KMS-11 (cell line): ENCODE data around the gene POLE.

Source experiments
- H2AFZ ChIP-seq: fragments of 200-600 bp; sonication (generic); 2 replicates; pipeline ENCODE4 v1.6.1; 2016; ENCODE audit warnings: antibody characterized with exemption, mixed run types, low read depth
- H3K27ac ChIP-seq: fragments of 200-600 bp; sonication (generic); 2 replicates; pipeline ENCODE4 v1.6.1; 2016; ENCODE audit warnings: mild to moderate bottlenecking, mixed run types
- H3K27me3 ChIP-seq: fragments of 200-600 bp; sonication (generic); 2 replicates; pipeline ENCODE4 v1.6.1; 2017; ENCODE audit warnings: mild to moderate bottlenecking, low read depth, mixed run types, moderate library complexity; ENCODE audit not compliant: insufficient read depth
- H3K36me3 ChIP-seq: fragments of 200-600 bp; sonication (generic); 2 replicates; pipeline ENCODE4 v1.6.1; 2017; ENCODE audit warnings: mild to moderate bottlenecking, mixed run types; ENCODE audit not compliant: insufficient read depth
- H3K4me1 ChIP-seq: fragments of 200-600 bp; sonication (generic); 2 replicates; pipeline ENCODE4 v1.6.1; 2016; ENCODE audit warnings: mild to moderate bottlenecking, low read depth, mixed run types; ENCODE audit not compliant: poor library complexity, severe bottlenecking
- H3K4me2 ChIP-seq: fragments of 200-600 bp; sonication (generic); 2 replicates; pipeline ENCODE4 v1.7.0; 2016; ENCODE audit warnings: mild to moderate bottlenecking, mixed run types
- H3K4me3 ChIP-seq: fragments of 200-600 bp; sonication (generic); IDR thresholded peaks from 2 replicates; pipeline ENCODE4 v1.6.1; 2017; ENCODE audit warnings: low read depth, low read length, mixed read lengths; ENCODE audit not compliant: insufficient read depth
- H3K79me2 ChIP-seq: fragments of 200-600 bp; sonication (generic); 2 replicates; pipeline ENCODE4 v1.6.1; 2016; ENCODE audit warnings: low read depth, mixed run types; ENCODE audit not compliant: insufficient read depth
- H3K9ac ChIP-seq: fragments of 200-600 bp; sonication (generic); 2 replicates; pipeline ENCODE4 v1.6.1; 2016; ENCODE audit warnings: mild to moderate bottlenecking, mixed run types
- H4K20me1 ChIP-seq: fragments of 200-600 bp; sonication (generic); 2 replicates; pipeline ENCODE4 v1.6.1; 2016; ENCODE audit warnings: mild to moderate bottlenecking, mixed run types; ENCODE audit not compliant: insufficient read depth
- TF ChIP-seq, protein P1 (sequence below): fragments of 200-600 bp; sonication (generic); conservative IDR thresholded peaks from 2 replicates; pipeline ENCODE4 v1.6.1; 2017; ENCODE audit warnings: low read depth, mild to moderate bottlenecking, antibody characterized with exemption, low read length, moderate library complexity, mixed read lengths

The POLE gene

DNA sequence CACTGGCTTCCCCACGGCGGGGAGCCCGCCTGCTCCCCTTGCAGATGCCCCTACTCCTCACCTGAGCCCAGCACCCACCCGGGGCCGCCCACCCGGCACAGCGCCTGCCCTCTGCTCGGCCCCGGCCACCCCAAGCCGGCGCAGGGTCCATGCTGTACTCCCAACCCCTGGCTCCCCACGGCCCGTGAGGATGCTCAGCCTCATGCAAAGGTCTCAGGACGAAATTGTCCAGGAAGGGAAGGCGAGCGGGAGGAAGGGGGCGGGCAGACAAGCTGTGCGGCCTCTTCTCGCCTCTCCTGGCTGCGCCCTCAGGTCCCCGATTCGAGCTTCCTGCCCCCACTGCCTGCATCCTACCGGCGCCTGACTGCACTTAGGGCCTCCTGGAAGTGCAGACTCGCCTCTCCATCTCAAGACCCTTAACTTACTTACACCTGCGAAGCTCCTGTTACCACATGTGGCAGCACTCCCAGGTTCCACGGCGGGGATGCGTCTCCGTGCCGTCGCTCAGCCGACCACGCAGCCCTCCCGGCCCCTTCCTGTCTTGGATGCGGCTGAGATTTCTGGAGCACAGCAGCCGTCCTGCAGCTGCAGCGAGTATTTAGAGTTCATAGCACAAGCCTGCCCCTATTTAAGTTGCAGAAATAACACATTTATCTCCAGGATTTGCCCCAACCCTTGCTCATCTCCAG, 94.7 kb downstream of the POLE start:
- Histone ChIP-seq H3K9ac (no peak overlapping the region), H3K4me3 (no peak overlapping the region), H3K79me2 (no peaks in the 10 kb centered on the region), H3K27me3 (peaks cover 4% of the 10 kb centered on the region; the same call in 1 of the 2 replicates), H2AFZ (no peak overlapping the region), H3K36me3 (no peaks in the 10 kb centered on the region), H3K4me2 (no peak overlapping the region), H4K20me1 (no peaks in the 10 kb centered on the region), H3K27ac (no peak overlapping the region), H3K4me1 (no peaks in the 10 kb centered on the region)
- TF ChIP-seq, protein P1, sequence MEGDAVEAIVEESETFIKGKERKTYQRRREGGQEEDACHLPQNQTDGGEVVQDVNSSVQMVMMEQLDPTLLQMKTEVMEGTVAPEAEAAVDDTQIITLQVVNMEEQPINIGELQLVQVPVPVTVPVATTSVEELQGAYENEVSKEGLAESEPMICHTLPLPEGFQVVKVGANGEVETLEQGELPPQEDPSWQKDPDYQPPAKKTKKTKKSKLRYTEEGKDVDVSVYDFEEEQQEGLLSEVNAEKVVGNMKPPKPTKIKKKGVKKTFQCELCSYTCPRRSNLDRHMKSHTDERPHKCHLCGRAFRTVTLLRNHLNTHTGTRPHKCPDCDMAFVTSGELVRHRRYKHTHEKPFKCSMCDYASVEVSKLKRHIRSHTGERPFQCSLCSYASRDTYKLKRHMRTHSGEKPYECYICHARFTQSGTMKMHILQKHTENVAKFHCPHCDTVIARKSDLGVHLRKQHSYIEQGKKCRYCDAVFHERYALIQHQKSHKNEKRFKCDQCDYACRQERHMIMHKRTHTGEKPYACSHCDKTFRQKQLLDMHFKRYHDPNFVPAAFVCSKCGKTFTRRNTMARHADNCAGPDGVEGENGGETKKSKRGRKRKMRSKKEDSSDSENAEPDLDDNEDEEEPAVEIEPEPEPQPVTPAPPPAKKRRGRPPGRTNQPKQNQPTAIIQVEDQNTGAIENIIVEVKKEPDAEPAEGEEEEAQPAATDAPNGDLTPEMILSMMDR: no peak

DNA sequence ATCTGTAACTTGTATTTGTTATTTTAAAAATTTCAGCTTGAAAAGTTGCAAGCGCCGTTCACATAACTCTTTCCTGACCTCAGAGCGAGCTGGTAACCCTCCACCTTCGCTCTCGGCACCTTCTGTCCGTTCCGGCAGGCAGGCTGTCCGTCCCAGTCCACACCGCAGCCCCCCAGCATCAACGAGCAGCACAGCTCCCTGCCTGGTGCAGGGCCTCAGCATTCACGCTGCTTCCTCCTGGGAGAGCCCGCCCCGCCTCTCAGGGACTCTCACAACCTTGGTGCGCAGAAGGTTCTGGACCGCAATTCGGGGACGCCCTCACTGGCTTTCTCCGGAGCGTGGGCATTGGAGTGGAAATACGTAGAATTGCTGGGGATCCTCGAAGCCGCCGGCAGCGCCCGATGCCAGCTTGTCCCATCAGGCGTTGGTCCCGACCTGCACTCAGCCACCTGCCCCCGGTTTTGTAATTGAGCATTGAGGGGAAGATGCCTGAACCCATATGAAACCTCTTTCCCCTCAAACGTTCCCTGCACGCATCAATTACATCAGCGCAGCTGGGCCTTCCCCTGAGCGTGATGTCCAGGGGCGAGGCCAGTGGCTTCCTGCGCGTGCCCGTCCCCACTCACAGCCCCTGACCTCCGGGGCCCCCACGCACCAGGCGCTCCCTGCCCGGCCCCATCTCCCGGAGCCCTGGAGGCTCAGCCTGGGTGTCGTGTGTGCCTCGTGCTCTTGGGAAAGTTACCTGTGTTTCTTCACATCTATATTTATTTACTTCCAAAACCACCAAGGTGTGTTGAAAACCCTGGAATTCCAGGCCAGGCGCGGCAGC, 95.8 kb downstream of the POLE start:
- Histone ChIP-seq H3K4me1 (no peaks in the 10 kb centered on the region), H4K20me1 (no peaks in the 10 kb centered on the region), H3K27ac (no peak overlapping the region), H2AFZ (no peak overlapping the region), H3K4me2 (no peak overlapping the region), H3K9ac (no peak overlapping the region), H3K79me2 (no peaks in the 10 kb centered on the region), H3K27me3 (peaks cover 2% of the 10 kb centered on the region; the same call in 1 of the 2 replicates), H3K36me3 (no peaks in the 10 kb centered on the region), H3K4me3 (no peak overlapping the region)
- TF ChIP-seq, protein P1: no peak

DNA sequence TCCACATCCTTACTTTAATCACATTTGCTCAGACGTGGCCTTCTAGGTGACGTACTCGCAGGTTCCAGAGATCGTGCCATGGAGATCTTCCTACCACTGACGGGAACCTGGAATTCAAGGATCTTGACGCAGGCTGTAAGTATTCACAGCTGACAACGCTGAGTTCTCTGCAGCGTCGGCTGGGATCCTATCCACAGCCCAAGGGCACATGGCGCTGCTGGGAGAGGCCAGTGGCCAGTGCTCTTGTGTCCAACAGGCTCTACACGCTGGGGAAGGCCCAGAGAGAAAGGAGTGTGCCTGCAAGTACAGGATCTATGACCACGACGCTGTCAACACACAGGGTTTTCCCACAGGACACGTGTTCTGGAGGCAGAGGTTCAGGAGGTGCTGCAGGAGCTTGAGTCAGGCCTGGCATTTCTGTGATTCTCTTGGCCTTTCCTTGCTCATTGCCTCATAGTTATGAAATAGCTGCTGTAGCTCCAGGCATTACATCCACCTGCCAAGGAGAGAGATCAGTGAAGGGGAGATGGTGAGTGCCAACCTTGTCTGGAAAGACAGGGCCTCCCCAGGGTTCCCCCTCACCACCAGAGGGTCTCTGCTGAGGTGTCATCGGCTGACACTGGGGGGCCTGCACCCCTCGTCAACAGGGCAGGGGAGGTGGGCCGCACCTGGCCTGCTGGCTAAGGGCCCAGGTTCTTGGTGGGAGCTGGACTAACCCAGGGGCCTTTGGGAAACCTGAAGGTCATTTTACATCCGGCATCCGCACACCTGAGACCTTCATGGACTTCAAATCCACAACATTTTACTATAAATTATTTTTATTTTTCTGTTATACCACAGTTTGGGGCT, 98.1 kb downstream of the POLE start:
- H3K4me1 ChIP-seq: no peaks in the 10 kb centered on the region
- H2AFZ ChIP-seq: no peak overlapping the region
- TF ChIP-seq, protein P1: no peak
- H3K4me3 ChIP-seq: no peak overlapping the region
- no peak overlapping the region for H3K27ac ChIP-seq
- H4K20me1 ChIP-seq: no peaks in the 10 kb centered on the region
- peaks cover 2% of the 10 kb centered on the region; the same call in 1 of the 2 replicates for H3K27me3 ChIP-seq
- no peaks in the 10 kb centered on the region for H3K36me3 ChIP-seq
- H3K79me2 ChIP-seq: no peaks in the 10 kb centered on the region
- H3K9ac ChIP-seq: no peak overlapping the region
- no peak overlapping the region for H3K4me2 ChIP-seq

DNA sequence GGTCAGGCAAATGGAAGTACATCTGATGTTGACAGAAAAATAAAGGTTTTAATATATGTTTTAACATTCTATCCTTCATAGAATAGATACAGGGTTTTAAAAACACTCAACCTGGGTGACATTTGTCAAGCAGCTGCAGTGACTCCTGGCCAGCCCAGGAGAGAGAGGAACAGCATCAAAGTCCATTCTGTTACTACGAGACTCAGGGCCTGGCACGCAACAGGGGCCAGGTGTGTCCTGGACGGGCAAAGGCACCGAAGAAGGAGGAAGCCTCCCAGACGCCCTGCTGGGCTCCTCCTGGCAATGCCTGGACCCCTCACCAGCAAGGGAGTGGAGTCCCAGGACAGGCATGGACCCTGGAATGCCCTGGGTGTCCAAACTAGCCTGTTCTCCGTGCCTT, 98.8 kb downstream of the POLE start:
- Histone ChIP-seq H3K9ac (no peak overlapping the region), H2AFZ (no peak overlapping the region), H4K20me1 (no peaks in the 10 kb centered on the region), H3K27me3 (peaks cover 2% of the 10 kb centered on the region; the same call in 1 of the 2 replicates), H3K4me2 (no peak overlapping the region), H3K79me2 (no peaks in the 10 kb centered on the region), H3K27ac (no peak overlapping the region), H3K36me3 (no peaks in the 10 kb centered on the region), H3K4me3 (no peak overlapping the region), H3K4me1 (no peaks in the 10 kb centered on the region)
- TF ChIP-seq, protein P1: no peak
